K562 (cell line): Measurements from ENCODE around the gene PRKAR2B. TPM values are rescaled to one million over a fixed set of nuclear protein-coding genes. Genes with fewer than 3 reads are reported as not detected.

Source experiments
- ATAC-seq: fragments of 200-7000 bp; cut with Tn5 transposase; 3 replicates; pipeline ENCODE4 v1.9.1; 2020; ENCODE audit warnings: moderate library complexity
- BruUV-seq: library from RNA; stranded (reverse); fragments of 400-500 nt; replicated peaks from 2 replicates; lab custom pipeline; 2021; lab: Mats Ljungman, UMichigan
- CTCF ChIA-PET: fragments of 300-600 bp; formaldehyde crosslinking; extraction: SDS; loops from one replicate; lab custom pipeline; 2021; ENCODE audit warnings: low intra/inter-chr PET ratio; lab: Yijun Ruan, JAX
- POLR2A ChIA-PET: fragments of 300-600, 350-650 bp; sonication (Branson Sonifier 250); formaldehyde crosslinking; extraction: SDS; loops from one replicate; lab custom pipeline; 2021; ENCODE audit warnings: antibody characterized with exemption, inconsistent platforms; lab: Yijun Ruan, JAX
- DNase-seq, 4 experiments: peaks; one replicate each; pipeline versions ENCODE4 v3.0.0 to v3.0.0-alpha.2; 2011 to 2018; ENCODE audit warnings: low spot score in 3 of 4, mixed read lengths in 3 of 4; ENCODE audit errors: extremely low read depth in 1 of 4
- FAIRE-seq: peaks from 2 replicates; lab custom pipeline; 2011; peaks lifted over from hg19 to GRCh38; lab: Jason Lieb, UNC
- H2AFZ ChIP-seq: 2 replicates; pipeline ENCODE4 v1.6.0; 2011; ENCODE audit warnings: low read depth, low read length, control low read depth, inconsistent platforms
- H3K27ac ChIP-seq: fragments of 200-600 bp; 3 replicates; pipeline ENCODE4 v1.8.0; 2011; ENCODE audit warnings: low read depth, mild to moderate bottlenecking, control low read depth, inconsistent platforms, low read length, moderate library complexity, mixed read lengths; ENCODE audit errors: extremely low read depth
- H3K27me3 ChIP-seq, 2 experiments: fragments of 300-600 bp in 1 of 2; 2 replicates in 1 of 2; 3 replicates in 1 of 2; pipeline versions ENCODE4 v1.6.0 to v1.8.0; 2011; ENCODE audit warnings: inconsistent platforms in 2 of 2, low read length in 2 of 2, mild to moderate bottlenecking in 1 of 2, mixed read lengths in 1 of 2, moderate library complexity in 1 of 2; ENCODE audit not compliant: control insufficient read depth in 2 of 2, insufficient read depth in 2 of 2
- H3K36me3 ChIP-seq: fragments of 300-600 bp; 3 replicates; pipeline ENCODE4 v1.8.0; 2011; ENCODE audit warnings: mild to moderate bottlenecking, low read length, inconsistent platforms; ENCODE audit not compliant: control insufficient read depth, insufficient read depth
- H3K4me1 ChIP-seq, 2 experiments: fragments of 200-600 bp in 1 of 2; replicated peaks in 1 of 2; 2 replicates in 1 of 2; 3 replicates in 1 of 2; pipeline versions ENCODE4 v1.5.1 to v1.8.0; 2011; ENCODE audit warnings: inconsistent platforms in 2 of 2, low read length in 2 of 2, mild to moderate bottlenecking in 1 of 2, mixed read lengths in 1 of 2, moderate library complexity in 1 of 2; ENCODE audit not compliant: control insufficient read depth in 2 of 2, insufficient read depth in 2 of 2
- H3K4me2 ChIP-seq: 2 replicates; pipeline ENCODE4 v1.6.1; 2011; ENCODE audit warnings: low read length, control low read depth, inconsistent platforms, mixed read lengths; ENCODE audit not compliant: insufficient read depth
- H3K4me3 ChIP-seq: fragments of 200-600 bp; sonication (generic), shearing (Covaris generic); 2 replicates; pipeline ENCODE4 v1.5.1; 2016; ENCODE audit warnings: control low read depth, inconsistent platforms
- H3K79me2 ChIP-seq: fragments of 200-600 bp; 3 replicates; pipeline ENCODE4 v1.8.0; 2011; ENCODE audit warnings: low read length, inconsistent platforms; ENCODE audit not compliant: control insufficient read depth, insufficient read depth
- H3K9ac ChIP-seq, 2 experiments: 2 replicates each; pipeline versions ENCODE4 v1.6.0 to v1.6.1; 2011; ENCODE audit warnings: low read depth in 2 of 2, low read length in 2 of 2, control low read depth in 1 of 2, inconsistent platforms in 1 of 2, mild to moderate bottlenecking in 1 of 2, mixed read lengths in 1 of 2; ENCODE audit not compliant: insufficient read depth in 1 of 2
- H3K9me1 ChIP-seq: one replicate; pipeline ENCODE4 v1.6.0; 2011; ENCODE audit warnings: inconsistent platforms, mild to moderate bottlenecking, low read length, moderate library complexity; ENCODE audit not compliant: control insufficient read depth, insufficient read depth
- H3K9me3 ChIP-seq: replicated peaks from 2 replicates; pipeline ENCODE4 v1.5.1; 2011; ENCODE audit warnings: low read depth, low read length, inconsistent platforms; ENCODE audit not compliant: control insufficient read depth, insufficient read depth
- H4K20me1 ChIP-seq: replicated peaks from 2 replicates; pipeline ENCODE4 v1.6.1; 2011; ENCODE audit warnings: low read length, inconsistent platforms, mixed read lengths; ENCODE audit not compliant: control insufficient read depth, insufficient read depth
- ASH1L ChIP-seq: fragments of 450-650 bp; IDR thresholded peaks from 2 replicates; pipeline ENCODE4 v1.6.1; 2018; ENCODE audit warnings: borderline replicate concordance, mild to moderate bottlenecking, low read depth; ENCODE audit not compliant: partially characterized antibody
- CEBPB ChIP-seq: fragments of 450-650 bp; IDR thresholded peaks from 2 replicates; pipeline ENCODE4 v1.6.1; 2016; ENCODE audit warnings: missing genetic modification characterization, missing compliant biosample characterization
- CHCHD3 ChIP-seq: fragments of 250-450 bp; sonication (Bioruptor Pico); IDR thresholded peaks from 2 replicates; pipeline ENCODE4 v2.1.2; 2022; ENCODE audit warnings: mild to moderate bottlenecking
- GATAD2B ChIP-seq: fragments of 450-650 bp; IDR thresholded peaks from 2 replicates; pipeline ENCODE4 v1.6.1; 2017; ENCODE audit warnings: mild to moderate bottlenecking, borderline replicate concordance
- MED1 ChIP-seq: sonication (generic); formaldehyde crosslinking; IDR thresholded peaks from 2 replicates; pipeline ENCODE4 v1.8.1; 2023; ENCODE audit warnings: missing genetic modification reagents, borderline replicate concordance
- MIER1 ChIP-seq: fragments of 450-650 bp; IDR thresholded peaks from 2 replicates; pipeline ENCODE4 v1.6.1; 2016; ENCODE audit warnings: antibody characterized with exemption, mild to moderate bottlenecking, low read depth
- PHB ChIP-seq: fragments of 250-450 bp; sonication (Bioruptor Pico); IDR thresholded peaks from 2 replicates; pipeline ENCODE4 v1.5.0; 2021
- RCOR1 ChIP-seq, 2 experiments: IDR thresholded peaks; 2 replicates each; pipeline ENCODE4 v1.6.1; 2012; ENCODE audit warnings: low read depth in 2 of 2, low read length in 2 of 2, borderline replicate concordance in 1 of 2, improper control_type of control experiment in 1 of 2
- YY1 ChIP-seq, 3 experiments: IDR thresholded peaks; 2 replicates each; pipeline ENCODE4 v1.6.1; 2011; ENCODE audit warnings: low read length in 2 of 3, mild to moderate bottlenecking in 2 of 3, moderate library complexity in 2 of 3, borderline replicate concordance in 1 of 3, control low read depth in 1 of 3, low read depth in 1 of 3; ENCODE audit not compliant: insufficient read depth in 3 of 3, insufficient replicate concordance in 2 of 3, control insufficient read depth in 1 of 3, insufficient read length in 1 of 3; ENCODE audit errors: extremely low read depth in 1 of 3
- ZNF436 ChIP-seq: fragments of 250-450, 450-650 bp; sonication (Bioruptor Pico); formaldehyde crosslinking; IDR thresholded peaks from 2 replicates; pipeline ENCODE4 v1.7.0; 2020; ENCODE audit warnings: mild to moderate bottlenecking
- ZNF766 ChIP-seq: fragments of 200-800 bp; sonication (Bioruptor generic); conservative IDR thresholded peaks from 2 replicates; pipeline ENCODE4 v1.6.1; 2016; ENCODE audit warnings: missing genetic modification characterization, missing compliant biosample characterization
- WGBS: fragments of 100-300 bp; shearing (Covaris generic); methylation state at CpG from one replicate; pipeline ENCODE4 v1.1.6; 2016; ENCODE audit warnings: low coverage, mixed read lengths; ENCODE audit not compliant: insufficient coverage; ENCODE audit errors: missing lambda C conversion rate; 5-methylcytosine and 5-hydroxymethylcytosine counted together
- in situ Hi-C: fragments of 300-500 bp; cut with MboI; formaldehyde crosslinking; loops from 4 replicates; pipeline ENCODE4 v1.15.0; 2018; ENCODE audit warnings: inconsistent platforms, mixed read lengths
- intact Hi-C: fragments of 100-400 bp; cut with micrococcal nuclease; formaldehyde crosslinking; loops from 2 replicates; pipeline ENCODE4 v1.14.2; 2022
- polyA plus RNA-seq, 8 experiments: library from polyadenylated mRNA; depleted of rRNA in 4 of 8; stranded (reverse) in 5 of 8; unstranded in 3 of 8; fragments of >200 nt; fragmentation: Nextera tagmentation in 2 of 8; fragmentation: Illumina TruSeq in 1 of 8; extraction: Ambion mirVana in 2 of 8; extraction: Trizol in 1 of 8; gene quantifications; 2 replicates each; pipeline versions ENCODE4 v1.2.1 to v1.2.3, GENCODE V29; 2011 to 2014; ENCODE audit warnings: inconsistent platforms in 1 of 8, missing spikeins in 1 of 8
- total RNA-seq, 7 experiments: library from RNA; depleted of rRNA in 6 of 7; stranded (reverse); fragments of >200 nt in 6 of 7; fragmentation: Illumina TruSeq in 2 of 7; extraction: Trizol in 2 of 7; gene quantifications; 2 replicates each; pipeline versions ENCODE4 v1.2.1 to v1.2.3, GENCODE V29; 2011 to 2021; ENCODE audit warnings: low replicate concordance in 1 of 7
- TF ChIP-seq, protein P1 (sequence below), 2 experiments: IDR thresholded peaks in 1 of 2; conservative IDR thresholded peaks in 1 of 2; 2 replicates each; pipeline ENCODE4 v1.6.1; 2016; ENCODE audit warnings: low read depth in 2 of 2, mild to moderate bottlenecking in 1 of 2, missing compliant biosample characterization in 1 of 2, missing genetic modification characterization in 1 of 2, moderate library complexity in 1 of 2
- TF ChIP-seq, protein P2 (sequence below): sonication (generic); formaldehyde crosslinking; IDR thresholded peaks from 2 replicates; pipeline ENCODE4 v1.8.0; 2023; ENCODE audit warnings: mild to moderate bottlenecking, missing genetic modification reagents
- TF ChIP-seq, protein P3 (sequence below), 2 experiments: fragments of 250-450 bp in 1 of 2; fragments of 450-650 bp in 1 of 2; sonication (Bioruptor Pico) in 1 of 2; IDR thresholded peaks; 2 replicates each; pipeline versions ENCODE4 v1.6.1 to v1.8.0; 2016 to 2021; ENCODE audit warnings: mild to moderate bottlenecking in 2 of 2, moderate library complexity in 2 of 2, missing compliant biosample characterization in 1 of 2, missing genetic modification characterization in 1 of 2

The PRKAR2B gene
- total and polyA plus RNA-seq, 9 of the 15 experiments (the other 6 are each of a cell fraction or from before 2014, with no cell fraction given): 59.0 to 173 (median 129) TPM

GRCh38 chr7:107029764-107030286 is 14.7 kb upstream of the PRKAR2B start (continued):
- TF ChIP-seq, protein P1, sequence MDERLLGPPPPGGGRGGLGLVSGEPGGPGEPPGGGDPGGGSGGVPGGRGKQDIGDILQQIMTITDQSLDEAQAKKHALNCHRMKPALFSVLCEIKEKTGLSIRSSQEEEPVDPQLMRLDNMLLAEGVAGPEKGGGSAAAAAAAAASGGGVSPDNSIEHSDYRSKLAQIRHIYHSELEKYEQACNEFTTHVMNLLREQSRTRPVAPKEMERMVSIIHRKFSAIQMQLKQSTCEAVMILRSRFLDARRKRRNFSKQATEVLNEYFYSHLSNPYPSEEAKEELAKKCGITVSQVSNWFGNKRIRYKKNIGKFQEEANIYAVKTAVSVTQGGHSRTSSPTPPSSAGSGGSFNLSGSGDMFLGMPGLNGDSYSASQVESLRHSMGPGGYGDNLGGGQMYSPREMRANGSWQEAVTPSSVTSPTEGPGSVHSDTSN (CRISPR knock-in tag; IDR thresholded peaks at IDR 0.05; ENCODE audit: low read depth): no peak
- TF ChIP-seq, protein P1 (tag; conservative IDR thresholded peaks at IDR 0.05; ENCODE audit: low read depth): peak; percentile 61
- TF ChIP-seq GATAD2B: peak; percentile 66; the same call in 1 of the 2 replicates
- no peak for TF ChIP-seq CHCHD3 (CRISPR knock-in tag)

- no peak overlapping the region for H3K4me3 ChIP-seq
- H3K9ac ChIP-seq: peak overlapping the region; percentile 7 to 36; a peak in 3 of 4 replicates
- peaks cover 42 to 73% of the 10 kb centered on the region in 2 experiments for H3K4me1 ChIP-seq
- BruUV-seq: no TSS peak
- 22% methylated on average over 2 of the region's 2 CpGs for WGBS
- H3K27ac ChIP-seq: peak overlapping the region; percentile 9; the same call in 2 of the 3 replicates
- in situ Hi-C loops: no loop called here
- no peaks in the 10 kb centered on the region for H3K27me3 ChIP-seq
- no peaks in the 10 kb centered on the region for H3K36me3 ChIP-seq
- H3K9me1 ChIP-seq: no peaks in the 10 kb centered on the region
- ATAC-seq: peak; percentile 40
- peaks cover 4% of the 10 kb centered on the region; the same call in 1 of the 2 replicates for H3K9me3 ChIP-seq
- peak in 1 of 4 experiments; percentile 72 for DNase-seq
- H2AFZ ChIP-seq: peak overlapping the region; percentile 87
- H3K79me2 ChIP-seq: no peaks in the 10 kb centered on the region
- POLR2A ChIA-PET: interaction anchor here (1.5 kb wide), 1 partner anchor 10 kb away, joined by 6 read pairs; no protein-coding TSS in a partner anchor
- intact Hi-C loops: no loop called here
- H4K20me1 ChIP-seq: no peaks in the 10 kb centered on the region
- peak overlapping the region; percentile 42 for H3K4me2 ChIP-seq
- peak; percentile 6 for FAIRE-seq
- CTCF ChIA-PET: no interaction called here
- no peak for TF ChIP-seq MED1 (CRISPR knock-in tag)
- TF ChIP-seq, protein P2, sequence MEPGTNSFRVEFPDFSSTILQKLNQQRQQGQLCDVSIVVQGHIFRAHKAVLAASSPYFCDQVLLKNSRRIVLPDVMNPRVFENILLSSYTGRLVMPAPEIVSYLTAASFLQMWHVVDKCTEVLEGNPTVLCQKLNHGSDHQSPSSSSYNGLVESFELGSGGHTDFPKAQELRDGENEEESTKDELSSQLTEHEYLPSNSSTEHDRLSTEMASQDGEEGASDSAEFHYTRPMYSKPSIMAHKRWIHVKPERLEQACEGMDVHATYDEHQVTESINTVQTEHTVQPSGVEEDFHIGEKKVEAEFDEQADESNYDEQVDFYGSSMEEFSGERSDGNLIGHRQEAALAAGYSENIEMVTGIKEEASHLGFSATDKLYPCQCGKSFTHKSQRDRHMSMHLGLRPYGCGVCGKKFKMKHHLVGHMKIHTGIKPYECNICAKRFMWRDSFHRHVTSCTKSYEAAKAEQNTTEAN (CRISPR knock-in tag): no peak
- no peak; the same call in 1 of the 2 replicates for TF ChIP-seq ZNF766 (CRISPR knock-in tag)
- no peak for TF ChIP-seq ZNF436 (CRISPR knock-in tag)
- no peak for TF ChIP-seq PHB
- peak in 1 of 2 experiments; percentile 86; a peak in 3 of 4 replicates for TF ChIP-seq RCOR1 (IDR thresholded peaks at IDR 0.05; ENCODE audit: borderline replicate concordance in 1 of 2, low read depth in 2 of 2, low read length in 2 of 2)
- TF ChIP-seq MIER1: no peak
- peak in 1 of 3 experiments; percentile 45 for TF ChIP-seq YY1 (IDR thresholded peaks at IDR 0.05; ENCODE audit: borderline replicate concordance in 1 of 3, control insufficient read depth in 1 of 3, extremely low read depth in 1 of 3, insufficient read depth in 3 of 3, insufficient read length in 1 of 3, insufficient replicate concordance in 2 of 3, low read depth in 1 of 3, low read length in 2 of 3)
- no peak for TF ChIP-seq ASH1L
- TF ChIP-seq, protein P3, sequence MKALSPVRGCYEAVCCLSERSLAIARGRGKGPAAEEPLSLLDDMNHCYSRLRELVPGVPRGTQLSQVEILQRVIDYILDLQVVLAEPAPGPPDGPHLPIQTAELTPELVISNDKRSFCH (CRISPR knock-in tag; IDR thresholded peaks at IDR 0.05): no peak
- TF ChIP-seq, protein P3 (tag; IDR thresholded peaks at IDR 0.05): peak; percentile 73
- TF ChIP-seq CEBPB: no peak
These were observed 12.5 kb upstream of the PRKAR2B start for GRCh38 chr7:107032050-107032449.
